HepG2 (cell line): Measurements from ENCODE around the gene ICAM3. TPM values are rescaled to one million over a fixed set of nuclear protein-coding genes. Genes with fewer than 3 reads are reported as not detected.

Experiments
- DMAP1 ChIP-seq: IDR thresholded peaks from 2 replicates; pipeline ENCODE4 v1.6.1; 2016
- HDAC1 ChIP-seq: sonication (generic); formaldehyde crosslinking; IDR thresholded peaks from 2 replicates; pipeline ENCODE4 v1.5.1; 2020; ENCODE audit warnings: mild to moderate bottlenecking, missing genetic modification reagents
- KLF15 ChIP-seq: sonication (generic); formaldehyde crosslinking; IDR thresholded peaks from 2 replicates; pipeline ENCODE4 v1.8.1; 2023; ENCODE audit warnings: borderline replicate concordance, mild to moderate bottlenecking, inconsistent platforms, missing genetic modification reagents, mixed read lengths
- MXI1 ChIP-seq: IDR thresholded peaks from 3 replicates; pipeline ENCODE4 v1.6.1; 2012; ENCODE audit warnings: low read depth, low read length, inconsistent platforms, borderline replicate concordance
- NR3C1 ChIP-seq: sonication (generic); formaldehyde crosslinking; IDR thresholded peaks from 2 replicates; pipeline ENCODE4 v1.4.0; 2020; ENCODE audit warnings: missing genetic modification reagents
- RARG ChIP-seq: sonication (generic); formaldehyde crosslinking; IDR thresholded peaks from 2 replicates; pipeline ENCODE4 v1.4.0; 2020; ENCODE audit warnings: low read depth, mild to moderate bottlenecking, missing genetic modification reagents
- REL ChIP-seq: sonication (generic); formaldehyde crosslinking; conservative IDR thresholded peaks from 2 replicates; pipeline ENCODE4 v1.8.0; 2022; ENCODE audit warnings: mild to moderate bottlenecking, missing genetic modification reagents, moderate library complexity
- RFXANK ChIP-seq: IDR thresholded peaks from 2 replicates; pipeline ENCODE4 v1.6.1; 2016
- TBX3 ChIP-seq: fragments of 450-650 bp; IDR thresholded peaks from 2 replicates; pipeline ENCODE4 v1.6.1; 2017; ENCODE audit warnings: antibody characterized with exemption, mild to moderate bottlenecking, inconsistent platforms, borderline replicate concordance
- YEATS2 ChIP-seq: sonication (generic); formaldehyde crosslinking; IDR thresholded peaks from 2 replicates; pipeline ENCODE4 v1.4.0; 2020; ENCODE audit warnings: missing genetic modification reagents, borderline replicate concordance
- ZSCAN20 ChIP-seq: sonication (generic); formaldehyde crosslinking; IDR thresholded peaks from 2 replicates; pipeline ENCODE4 v1.4.0; 2020; ENCODE audit warnings: missing genetic modification reagents, mild to moderate bottlenecking, borderline replicate concordance
- polyA plus RNA-seq, 8 experiments: library from polyadenylated mRNA; depleted of rRNA in 3 of 8; stranded (reverse) in 7 of 8; unstranded in 1 of 8; fragments of >200 nt; fragmentation: Illumina TruSeq in 4 of 8; extraction: Trizol in 4 of 8; gene quantifications; 2 replicates each; pipeline versions ENCODE4 v1.2.1 to v1.2.3, GENCODE V29; 2011 to 2016; ENCODE audit warnings: low read depth in 4 of 8, missing spikeins in 1 of 8, mixed read lengths in 1 of 8; ENCODE audit not compliant: insufficient read depth in 1 of 8
- total RNA-seq, 5 experiments: library from RNA; depleted of rRNA; stranded (reverse); fragments of >200 nt; fragmentation: Illumina TruSeq; extraction: Trizol; gene quantifications; 2 replicates each; pipeline ENCODE4 v1.2.3, GENCODE V29; 2016; ENCODE audit warnings: low read depth in 1 of 5
- TF ChIP-seq, protein P1 (sequence below): sonication (generic); formaldehyde crosslinking; IDR thresholded peaks from 2 replicates; pipeline ENCODE4 v1.5.0; 2020; ENCODE audit warnings: mild to moderate bottlenecking, missing genetic modification reagents, moderate library complexity
- TF ChIP-seq, protein P2 (sequence below): sonication (generic); formaldehyde crosslinking; IDR thresholded peaks from 2 replicates; pipeline ENCODE4 v1.4.0; 2020; ENCODE audit warnings: mild to moderate bottlenecking, missing genetic modification reagents
- TF ChIP-seq, protein P3 (sequence below): sonication (generic); formaldehyde crosslinking; conservative IDR thresholded peaks from 2 replicates; pipeline ENCODE4 v1.4.0; 2020; ENCODE audit warnings: missing genetic modification reagents
- TF ChIP-seq, protein P4 (sequence below): sonication (generic); formaldehyde crosslinking; IDR thresholded peaks from 2 replicates; pipeline ENCODE4 v1.4.0; 2020; ENCODE audit warnings: mild to moderate bottlenecking, missing genetic modification reagents
- TF ChIP-seq, protein P5 (sequence below): sonication (generic); formaldehyde crosslinking; IDR thresholded peaks from 2 replicates; pipeline ENCODE4 v1.5.0; 2020; ENCODE audit warnings: mild to moderate bottlenecking, missing genetic modification reagents

Gene ICAM3
- total and polyA plus RNA-seq, 2 of the 13 experiments (the other 11 are each of a cell fraction or from before 2014, with no cell fraction given), result 14.1 to 21.0 TPM

DNA sequence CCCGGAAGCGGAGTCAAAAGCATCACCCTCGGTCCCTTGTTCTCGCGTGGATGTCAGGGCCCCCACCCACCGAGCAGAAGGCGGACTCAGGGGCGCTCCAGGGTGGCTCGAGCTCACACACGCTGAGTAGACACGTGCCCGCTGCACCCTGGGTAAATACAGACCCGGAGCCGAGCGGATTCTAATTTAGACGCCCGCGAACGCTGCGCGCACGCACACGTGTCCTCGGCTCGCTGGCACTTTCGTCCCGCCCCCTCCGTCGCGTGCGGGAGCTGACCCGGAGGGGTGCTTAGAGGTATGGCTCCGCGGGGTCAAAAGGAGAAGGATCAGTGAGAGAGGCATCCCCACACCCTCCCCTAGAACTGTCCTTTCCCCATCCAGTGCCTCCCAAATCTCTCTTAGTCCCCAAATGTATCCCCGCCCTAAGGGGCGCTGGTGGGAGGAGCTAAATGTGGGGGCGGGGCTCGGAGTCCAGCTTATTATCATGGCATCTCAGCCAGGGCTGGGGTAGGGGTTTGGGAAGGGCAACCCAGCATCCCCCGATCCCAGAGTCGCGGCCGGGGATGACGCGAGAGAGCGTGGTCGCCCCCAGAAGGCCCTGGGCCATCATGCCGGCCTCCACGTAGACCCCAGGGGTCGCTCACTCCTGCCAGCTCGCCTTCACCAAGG is 50.1 kb downstream of the ICAM3 start (continued):
- TF ChIP-seq DMAP1 (CRISPR knock-in tag) (no peak), MXI1 (no peak), YEATS2 (CRISPR knock-in tag) (no peak), RFXANK (CRISPR knock-in tag) (no peak), RARG (no peak), ZSCAN20 (no peak), NR3C1 (CRISPR knock-in tag) (no peak), HDAC1 (CRISPR knock-in tag) (no peak), KLF15 (CRISPR knock-in tag) (0 out of 2 replicates have a peak, but pooled peaks have one; percentile 73), TBX3 (no peak), REL (CRISPR knock-in tag) (no peak)
- TF ChIP-seq, protein P1, sequence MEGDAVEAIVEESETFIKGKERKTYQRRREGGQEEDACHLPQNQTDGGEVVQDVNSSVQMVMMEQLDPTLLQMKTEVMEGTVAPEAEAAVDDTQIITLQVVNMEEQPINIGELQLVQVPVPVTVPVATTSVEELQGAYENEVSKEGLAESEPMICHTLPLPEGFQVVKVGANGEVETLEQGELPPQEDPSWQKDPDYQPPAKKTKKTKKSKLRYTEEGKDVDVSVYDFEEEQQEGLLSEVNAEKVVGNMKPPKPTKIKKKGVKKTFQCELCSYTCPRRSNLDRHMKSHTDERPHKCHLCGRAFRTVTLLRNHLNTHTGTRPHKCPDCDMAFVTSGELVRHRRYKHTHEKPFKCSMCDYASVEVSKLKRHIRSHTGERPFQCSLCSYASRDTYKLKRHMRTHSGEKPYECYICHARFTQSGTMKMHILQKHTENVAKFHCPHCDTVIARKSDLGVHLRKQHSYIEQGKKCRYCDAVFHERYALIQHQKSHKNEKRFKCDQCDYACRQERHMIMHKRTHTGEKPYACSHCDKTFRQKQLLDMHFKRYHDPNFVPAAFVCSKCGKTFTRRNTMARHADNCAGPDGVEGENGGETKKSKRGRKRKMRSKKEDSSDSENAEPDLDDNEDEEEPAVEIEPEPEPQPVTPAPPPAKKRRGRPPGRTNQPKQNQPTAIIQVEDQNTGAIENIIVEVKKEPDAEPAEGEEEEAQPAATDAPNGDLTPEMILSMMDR (CRISPR knock-in tag), result no peak
- TF ChIP-seq, protein P2, sequence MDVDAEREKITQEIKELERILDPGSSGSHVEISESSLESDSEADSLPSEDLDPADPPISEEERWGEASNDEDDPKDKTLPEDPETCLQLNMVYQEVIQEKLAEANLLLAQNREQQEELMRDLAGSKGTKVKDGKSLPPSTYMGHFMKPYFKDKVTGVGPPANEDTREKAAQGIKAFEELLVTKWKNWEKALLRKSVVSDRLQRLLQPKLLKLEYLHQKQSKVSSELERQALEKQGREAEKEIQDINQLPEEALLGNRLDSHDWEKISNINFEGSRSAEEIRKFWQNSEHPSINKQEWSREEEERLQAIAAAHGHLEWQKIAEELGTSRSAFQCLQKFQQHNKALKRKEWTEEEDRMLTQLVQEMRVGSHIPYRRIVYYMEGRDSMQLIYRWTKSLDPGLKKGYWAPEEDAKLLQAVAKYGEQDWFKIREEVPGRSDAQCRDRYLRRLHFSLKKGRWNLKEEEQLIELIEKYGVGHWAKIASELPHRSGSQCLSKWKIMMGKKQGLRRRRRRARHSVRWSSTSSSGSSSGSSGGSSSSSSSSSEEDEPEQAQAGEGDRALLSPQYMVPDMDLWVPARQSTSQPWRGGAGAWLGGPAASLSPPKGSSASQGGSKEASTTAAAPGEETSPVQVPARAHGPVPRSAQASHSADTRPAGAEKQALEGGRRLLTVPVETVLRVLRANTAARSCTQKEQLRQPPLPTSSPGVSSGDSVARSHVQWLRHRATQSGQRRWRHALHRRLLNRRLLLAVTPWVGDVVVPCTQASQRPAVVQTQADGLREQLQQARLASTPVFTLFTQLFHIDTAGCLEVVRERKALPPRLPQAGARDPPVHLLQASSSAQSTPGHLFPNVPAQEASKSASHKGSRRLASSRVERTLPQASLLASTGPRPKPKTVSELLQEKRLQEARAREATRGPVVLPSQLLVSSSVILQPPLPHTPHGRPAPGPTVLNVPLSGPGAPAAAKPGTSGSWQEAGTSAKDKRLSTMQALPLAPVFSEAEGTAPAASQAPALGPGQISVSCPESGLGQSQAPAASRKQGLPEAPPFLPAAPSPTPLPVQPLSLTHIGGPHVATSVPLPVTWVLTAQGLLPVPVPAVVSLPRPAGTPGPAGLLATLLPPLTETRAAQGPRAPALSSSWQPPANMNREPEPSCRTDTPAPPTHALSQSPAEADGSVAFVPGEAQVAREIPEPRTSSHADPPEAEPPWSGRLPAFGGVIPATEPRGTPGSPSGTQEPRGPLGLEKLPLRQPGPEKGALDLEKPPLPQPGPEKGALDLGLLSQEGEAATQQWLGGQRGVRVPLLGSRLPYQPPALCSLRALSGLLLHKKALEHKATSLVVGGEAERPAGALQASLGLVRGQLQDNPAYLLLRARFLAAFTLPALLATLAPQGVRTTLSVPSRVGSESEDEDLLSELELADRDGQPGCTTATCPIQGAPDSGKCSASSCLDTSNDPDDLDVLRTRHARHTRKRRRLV (CRISPR knock-in tag), result peak; percentile 75; the same call in 1 of the 2 replicates
- TF ChIP-seq, protein P3, sequence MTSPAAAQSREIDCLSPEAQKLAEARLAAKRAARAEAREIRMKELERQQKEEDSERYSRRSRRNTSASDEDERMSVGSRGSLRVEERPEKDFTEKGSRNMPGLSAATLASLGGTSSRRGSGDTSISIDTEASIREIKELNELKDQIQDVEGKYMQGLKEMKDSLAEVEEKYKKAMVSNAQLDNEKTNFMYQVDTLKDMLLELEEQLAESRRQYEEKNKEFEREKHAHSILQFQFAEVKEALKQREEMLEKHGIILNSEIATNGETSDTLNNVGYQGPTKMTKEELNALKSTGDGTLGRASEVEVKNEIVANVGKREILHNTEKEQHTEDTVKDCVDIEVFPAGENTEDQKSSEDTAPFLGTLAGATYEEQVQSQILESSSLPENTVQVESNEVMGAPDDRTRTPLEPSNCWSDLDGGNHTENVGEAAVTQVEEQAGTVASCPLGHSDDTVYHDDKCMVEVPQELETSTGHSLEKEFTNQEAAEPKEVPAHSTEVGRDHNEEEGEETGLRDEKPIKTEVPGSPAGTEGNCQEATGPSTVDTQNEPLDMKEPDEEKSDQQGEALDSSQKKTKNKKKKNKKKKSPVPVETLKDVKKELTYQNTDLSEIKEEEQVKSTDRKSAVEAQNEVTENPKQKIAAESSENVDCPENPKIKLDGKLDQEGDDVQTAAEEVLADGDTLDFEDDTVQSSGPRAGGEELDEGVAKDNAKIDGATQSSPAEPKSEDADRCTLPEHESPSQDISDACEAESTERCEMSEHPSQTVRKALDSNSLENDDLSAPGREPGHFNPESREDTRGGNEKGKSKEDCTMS, result no peak
- TF ChIP-seq, protein P4, sequence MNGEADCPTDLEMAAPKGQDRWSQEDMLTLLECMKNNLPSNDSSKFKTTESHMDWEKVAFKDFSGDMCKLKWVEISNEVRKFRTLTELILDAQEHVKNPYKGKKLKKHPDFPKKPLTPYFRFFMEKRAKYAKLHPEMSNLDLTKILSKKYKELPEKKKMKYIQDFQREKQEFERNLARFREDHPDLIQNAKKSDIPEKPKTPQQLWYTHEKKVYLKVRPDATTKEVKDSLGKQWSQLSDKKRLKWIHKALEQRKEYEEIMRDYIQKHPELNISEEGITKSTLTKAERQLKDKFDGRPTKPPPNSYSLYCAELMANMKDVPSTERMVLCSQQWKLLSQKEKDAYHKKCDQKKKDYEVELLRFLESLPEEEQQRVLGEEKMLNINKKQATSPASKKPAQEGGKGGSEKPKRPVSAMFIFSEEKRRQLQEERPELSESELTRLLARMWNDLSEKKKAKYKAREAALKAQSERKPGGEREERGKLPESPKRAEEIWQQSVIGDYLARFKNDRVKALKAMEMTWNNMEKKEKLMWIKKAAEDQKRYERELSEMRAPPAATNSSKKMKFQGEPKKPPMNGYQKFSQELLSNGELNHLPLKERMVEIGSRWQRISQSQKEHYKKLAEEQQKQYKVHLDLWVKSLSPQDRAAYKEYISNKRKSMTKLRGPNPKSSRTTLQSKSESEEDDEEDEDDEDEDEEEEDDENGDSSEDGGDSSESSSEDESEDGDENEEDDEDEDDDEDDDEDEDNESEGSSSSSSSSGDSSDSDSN (CRISPR knock-in tag), result 0 out of 2 replicates have a peak, but pooled peaks have one; percentile 25
- TF ChIP-seq, protein P5, sequence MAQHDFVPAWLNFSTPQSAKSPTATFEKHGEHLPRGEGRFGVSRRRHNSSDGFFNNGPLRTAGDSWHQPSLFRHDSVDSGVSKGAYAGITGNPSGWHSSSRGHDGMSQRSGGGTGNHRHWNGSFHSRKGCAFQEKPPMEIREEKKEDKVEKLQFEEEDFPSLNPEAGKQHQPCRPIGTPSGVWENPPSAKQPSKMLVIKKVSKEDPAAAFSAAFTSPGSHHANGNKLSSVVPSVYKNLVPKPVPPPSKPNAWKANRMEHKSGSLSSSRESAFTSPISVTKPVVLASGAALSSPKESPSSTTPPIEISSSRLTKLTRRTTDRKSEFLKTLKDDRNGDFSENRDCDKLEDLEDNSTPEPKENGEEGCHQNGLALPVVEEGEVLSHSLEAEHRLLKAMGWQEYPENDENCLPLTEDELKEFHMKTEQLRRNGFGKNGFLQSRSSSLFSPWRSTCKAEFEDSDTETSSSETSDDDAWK (CRISPR knock-in tag), result no peak
